ACC112 (cell line): ENCODE data around the gene RCSD1.

Source experiments
- H2AFZ ChIP-seq: fragments of 200-600 bp; sonication (generic); one replicate; pipeline ENCODE4 v1.6.0; 2017; ENCODE audit warnings: antibody characterized with exemption, low read length; ENCODE audit not compliant: unreplicated experiment
- H3K27ac ChIP-seq: fragments of 200-600 bp; sonication (generic); 2 replicates; pipeline ENCODE4 v1.5.1; 2014; ENCODE audit warnings: low read depth, mild to moderate bottlenecking, antibody characterized with exemption, low read length, moderate library complexity
- H3K27me3 ChIP-seq: fragments of 200-600 bp; sonication (generic); 2 replicates; pipeline ENCODE4 v1.6.1; 2014; ENCODE audit warnings: mild to moderate bottlenecking, antibody characterized with exemption, low read length, moderate library complexity, mixed read lengths; ENCODE audit not compliant: insufficient read depth
- H3K36me3 ChIP-seq: fragments of 200-600 bp; sonication (generic); 2 replicates; pipeline ENCODE4 v1.6.1; 2016; ENCODE audit warnings: mild to moderate bottlenecking, antibody characterized with exemption, low read length, moderate library complexity, mixed read lengths; ENCODE audit not compliant: insufficient read depth
- H3K4me1 ChIP-seq: fragments of 200-600 bp; sonication (generic); one replicate; pipeline ENCODE4 v1.6.1; 2016; ENCODE audit warnings: low read length, mixed read lengths; ENCODE audit not compliant: insufficient read depth, unreplicated experiment, control insufficient read depth
- H3K4me3 ChIP-seq: fragments of 200-600 bp; sonication (generic); 2 replicates; pipeline ENCODE4 v1.5.1; 2014; ENCODE audit warnings: mild to moderate bottlenecking, low read depth, low read length
- H3K79me2 ChIP-seq: fragments of 200-600 bp; sonication (generic); one replicate; pipeline ENCODE4 v1.6.0; 2016; ENCODE audit warnings: low read length; ENCODE audit not compliant: control insufficient read depth, unreplicated experiment, insufficient read depth

The RCSD1 gene

GRCh38 chr1:167628741-167629515, 1.1 kb upstream of the RCSD1 start:
- Histone ChIP-seq H3K4me1 (peaks cover 4% of the 10 kb centered on the region), H3K79me2 (no peaks in the 10 kb centered on the region), H2AFZ (no peak overlapping the region), H3K36me3 (no peaks in the 10 kb centered on the region), H3K27ac (no peak overlapping the region), H3K27me3 (no peaks in the 10 kb centered on the region), H3K4me3 (no peak overlapping the region; the same call in 1 of the 2 replicates)

- H3K4me3 ChIP-seq, result peak overlapping the region; percentile 97
- peaks cover 4% of the 10 kb centered on the region for H3K4me1 ChIP-seq
- no peaks in the 10 kb centered on the region for H3K79me2 ChIP-seq
- no peaks in the 10 kb centered on the region for H3K36me3 ChIP-seq
- H2AFZ ChIP-seq, result peak overlapping the region; percentile 93
- H3K27ac ChIP-seq, result no peak overlapping the region
- H3K27me3 ChIP-seq, result no peaks in the 10 kb centered on the region
These were observed 745 bp downstream of the RCSD1 start for GRCh38 chr1:167630568-167631385.

- H3K4me1 ChIP-seq, result peaks cover 4% of the 10 kb centered on the region
- H3K79me2 ChIP-seq, result no peaks in the 10 kb centered on the region
- H3K36me3 ChIP-seq, result no peaks in the 10 kb centered on the region
- H3K27ac ChIP-seq, result no peak overlapping the region
- no peaks in the 10 kb centered on the region for H3K27me3 ChIP-seq
- H3K4me3 ChIP-seq, result no peak overlapping the region
- no peak overlapping the region for H2AFZ ChIP-seq
These were observed 1.4 kb downstream of the RCSD1 start for GRCh38 chr1:167631386-167631935.

GRCh38 chr1:167631936-167632614, 2.0 kb downstream of the RCSD1 start:
- H3K36me3 ChIP-seq, result no peaks in the 10 kb centered on the region
- no peaks in the 10 kb centered on the region for H3K27me3 ChIP-seq
- H3K27ac ChIP-seq, result no peak overlapping the region
- no peak overlapping the region for H3K4me3 ChIP-seq
- H2AFZ ChIP-seq, result no peak overlapping the region
- H3K4me1 ChIP-seq, result peaks cover 4% of the 10 kb centered on the region
- no peaks in the 10 kb centered on the region for H3K79me2 ChIP-seq

GRCh38 chr1:167633258-167633944, 3.4 kb downstream of the RCSD1 start:
- H3K36me3 ChIP-seq, result no peaks in the 10 kb centered on the region
- no peaks in the 10 kb centered on the region for H3K79me2 ChIP-seq
- H2AFZ ChIP-seq, result no peak overlapping the region
- H3K27ac ChIP-seq, result no peak overlapping the region
- no peaks in the 10 kb centered on the region for H3K27me3 ChIP-seq
- H3K4me1 ChIP-seq, result peaks cover 4% of the 10 kb centered on the region
- H3K4me3 ChIP-seq, result no peak overlapping the region

- no peaks in the 10 kb centered on the region for H3K27me3 ChIP-seq
- H2AFZ ChIP-seq, result no peak overlapping the region
- no peaks in the 10 kb centered on the region for H3K36me3 ChIP-seq
- H3K4me1 ChIP-seq, result peaks cover 4% of the 10 kb centered on the region
- H3K27ac ChIP-seq, result no peak overlapping the region
- no peaks in the 10 kb centered on the region for H3K79me2 ChIP-seq
- H3K4me3 ChIP-seq, result no peak overlapping the region
These were observed 4.4 kb downstream of the RCSD1 start for GRCh38 chr1:167634435-167634834.

- no peak overlapping the region for H2AFZ ChIP-seq
- no peak overlapping the region for H3K4me3 ChIP-seq
- no peaks in the 10 kb centered on the region for H3K79me2 ChIP-seq
- H3K27me3 ChIP-seq, result no peaks in the 10 kb centered on the region
- H3K36me3 ChIP-seq, result no peaks in the 10 kb centered on the region
- H3K27ac ChIP-seq, result no peak overlapping the region
- H3K4me1 ChIP-seq, result peaks cover 4% of the 10 kb centered on the region
These were observed 5.2 kb downstream of the RCSD1 start for GRCh38 chr1:167635156-167635648.

GRCh38 chr1:167635941-167636340, 5.9 kb downstream of the RCSD1 start:
- Histone ChIP-seq H3K4me1 (peaks cover 4% of the 10 kb centered on the region), H3K27me3 (no peaks in the 10 kb centered on the region), H3K36me3 (no peaks in the 10 kb centered on the region), H3K79me2 (no peaks in the 10 kb centered on the region), H3K27ac (no peak overlapping the region), H2AFZ (no peak overlapping the region), H3K4me3 (no peak overlapping the region)

GRCh38 chr1:167638064-167638463, 8.0 kb downstream of the RCSD1 start:
- no peaks in the 10 kb centered on the region for H3K4me1 ChIP-seq
- no peak overlapping the region for H3K4me3 ChIP-seq
- no peaks in the 10 kb centered on the region for H3K79me2 ChIP-seq
- H3K36me3 ChIP-seq, result no peaks in the 10 kb centered on the region
- H3K27ac ChIP-seq, result no peak overlapping the region
- no peak overlapping the region for H2AFZ ChIP-seq
- H3K27me3 ChIP-seq, result no peaks in the 10 kb centered on the region

GRCh38 chr1:167640051-167640450, 10.0 kb downstream of the RCSD1 start:
- Histone ChIP-seq H3K4me1 (no peaks in the 10 kb centered on the region), H3K27ac (no peak overlapping the region), H3K79me2 (no peaks in the 10 kb centered on the region), H3K4me3 (no peak overlapping the region), H3K36me3 (no peaks in the 10 kb centered on the region), H3K27me3 (no peaks in the 10 kb centered on the region), H2AFZ (no peak overlapping the region)
